Activated gamma-delta T cell treated with Interleukin-2 at 50 U/mL for 16 hours (primary cell): Measurements from ENCODE around the gene UTS2R.
A peak's percentile ranks its signal among the peaks of the same experiment; 100 is the strongest.
"Not testable (repeated sequence)": the region's sequence is repeated elsewhere in the genome, so short reads cannot be mapped to it uniquely, and the experiment has no call there.

Experiments used
- DNase-seq: peaks from one replicate; pipeline ENCODE4 v3.0.0-alpha.2; 2020

Gene UTS2R

GRCh38 chr17:82411396-82412053 lies 40.0 kb downstream of the UTS2R start:
- DNase-seq: no peak

GRCh38 chr17:82412081-82412480 lies 40.5 kb downstream of the UTS2R start:
- not testable (repeated sequence) for DNase-seq

- DNase-seq: no peak
Measured at GRCh38 chr17:82412535-82413520, 41.3 kb downstream of the UTS2R start.

- peak; percentile 70 for DNase-seq
Measured at GRCh38 chr17:82414548-82415281, 43.1 kb downstream of the UTS2R start.

GRCh38 chr17:82415336-82415735 lies 43.8 kb downstream of the UTS2R start:
- no peak for DNase-seq

GRCh38 chr17:82415786-82416185 lies 44.2 kb downstream of the UTS2R start:
- no peak for DNase-seq

GRCh38 chr17:82416264-82416663 lies 44.7 kb downstream of the UTS2R start:
- DNase-seq: no peak

- DNase-seq: no peak
Measured at GRCh38 chr17:82416771-82417170, 45.2 kb downstream of the UTS2R start.

- peak; percentile 80 for DNase-seq
Measured at GRCh38 chr17:82418001-82418986, 46.7 kb downstream of the UTS2R start, which contains the start of the genes HEXD and OGFOD3. TSS of gene HEXD (plus strand) at chr17:82418347. CDS start at chr17:82419800, 1,453 bp downstream. TSS of gene OGFOD3 (minus strand) at chr17:82418586. CDS start at chr17:82418485, 101 bp downstream.

- DNase-seq: no peak
Measured at GRCh38 chr17:82419540-82419939, 48.0 kb downstream of the UTS2R start.

- DNase-seq: peak; percentile 46
Measured at GRCh38 chr17:82424001-82424862, 52.7 kb downstream of the UTS2R start.

GRCh38 chr17:82424863-82425159 lies 53.2 kb downstream of the UTS2R start:
- DNase-seq: no peak
